NCI-H1092 (cell line): ENCODE data around the gene MRTFB.
A peak's percentile ranks its signal among the peaks of the same experiment; 100 is the strongest.
"Not testable (repeated sequence)": the region's sequence is repeated elsewhere in the genome, so short reads cannot be mapped to it uniquely, and the experiment has no call there.

Experiments
- DNase-seq: peaks from one replicate; lab custom pipeline; 2025; lab: John Stamatoyannopoulos, UW

The MRTFB gene

DNA sequence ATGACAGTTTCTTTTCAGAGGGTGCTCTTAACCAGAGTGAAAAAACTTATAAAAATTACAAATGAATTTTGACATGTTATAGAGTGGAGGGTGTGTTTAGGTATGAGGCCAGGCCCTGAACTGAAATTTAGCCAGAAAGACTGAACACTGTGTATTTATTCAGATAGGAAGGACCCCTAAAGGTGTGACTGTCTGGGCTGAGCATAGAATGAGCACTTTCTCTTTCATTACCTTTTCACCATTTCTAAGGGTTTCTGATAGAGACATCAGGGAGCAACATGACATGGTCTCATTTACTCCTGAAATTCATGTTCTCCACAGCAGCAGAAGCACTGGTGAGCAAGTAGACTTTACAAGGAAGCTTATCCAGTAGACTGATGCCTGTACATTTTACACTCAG, 32.9 kb downstream of the MRTFB start:
- DNase-seq: no peak

DNA sequence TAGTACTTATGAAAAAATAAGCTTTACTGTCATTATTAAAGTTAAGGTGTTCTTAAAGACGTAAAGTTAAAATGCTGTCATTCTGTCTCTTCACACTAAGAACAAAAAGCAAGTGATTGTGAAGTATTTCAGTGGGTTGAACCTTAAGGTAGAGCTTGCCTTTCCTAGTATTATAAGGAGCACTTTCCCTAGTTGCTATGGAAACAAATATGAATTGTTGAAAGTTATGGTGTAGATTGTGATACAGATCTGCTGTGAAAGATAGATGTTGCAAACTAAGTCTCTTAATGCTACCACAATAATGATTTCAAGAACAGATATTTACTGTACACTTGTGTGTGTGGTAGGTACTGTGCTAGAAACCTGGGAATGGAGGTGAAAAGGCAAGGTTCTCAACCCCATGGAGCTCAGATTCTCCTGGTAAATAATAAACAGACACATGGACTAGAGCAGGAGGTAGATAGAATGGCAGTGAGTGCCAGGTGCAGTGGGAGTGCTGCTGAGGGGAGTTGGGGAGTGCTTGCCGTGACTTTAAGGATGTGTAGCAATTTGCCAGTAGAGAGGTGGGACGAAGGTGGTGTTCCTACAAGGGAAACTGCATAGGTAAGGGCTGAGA, 34.7 kb downstream of the MRTFB start:
- DNase-seq: no peak

DNA sequence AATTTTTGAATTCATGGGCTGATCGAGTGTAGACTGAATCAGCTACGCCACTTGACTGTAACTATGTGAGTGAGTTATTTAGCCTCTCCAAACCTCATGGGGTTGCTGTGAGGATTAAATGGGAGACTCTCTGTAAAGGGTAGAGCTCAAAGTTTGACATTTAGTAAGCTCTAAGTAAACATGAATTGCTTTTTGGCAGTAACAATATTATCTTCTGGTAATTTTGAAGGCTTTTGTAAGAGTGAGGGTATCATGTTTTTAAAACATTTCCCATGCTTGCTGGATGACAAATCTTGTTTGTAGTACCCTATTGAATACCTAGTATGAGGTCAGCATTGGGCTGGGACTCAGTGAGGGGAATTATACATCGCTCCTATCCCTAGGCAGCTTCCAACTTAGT, 35.3 kb downstream of the MRTFB start:
- DNase-seq: no peak

DNA sequence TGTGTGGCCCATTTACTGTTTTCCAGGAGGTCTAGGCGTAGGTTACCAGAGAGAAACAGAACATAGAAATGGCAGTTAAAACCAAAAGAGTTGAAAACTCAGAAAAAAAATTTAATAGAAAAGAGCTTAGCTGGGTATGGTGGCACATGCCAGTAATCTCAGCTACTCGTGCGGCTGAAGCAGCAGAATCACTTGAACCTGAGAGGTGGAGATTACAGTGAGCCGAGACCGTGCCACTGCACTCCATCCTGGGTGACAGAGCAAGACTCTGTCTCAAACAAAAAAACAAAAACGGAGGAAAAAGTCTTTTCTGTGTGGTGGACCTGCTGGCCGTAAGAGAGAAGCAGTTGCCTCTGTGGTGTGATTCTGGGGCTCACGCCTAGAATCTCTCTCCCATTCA, 35.8 kb downstream of the MRTFB start:
- no peak for DNase-seq

DNA sequence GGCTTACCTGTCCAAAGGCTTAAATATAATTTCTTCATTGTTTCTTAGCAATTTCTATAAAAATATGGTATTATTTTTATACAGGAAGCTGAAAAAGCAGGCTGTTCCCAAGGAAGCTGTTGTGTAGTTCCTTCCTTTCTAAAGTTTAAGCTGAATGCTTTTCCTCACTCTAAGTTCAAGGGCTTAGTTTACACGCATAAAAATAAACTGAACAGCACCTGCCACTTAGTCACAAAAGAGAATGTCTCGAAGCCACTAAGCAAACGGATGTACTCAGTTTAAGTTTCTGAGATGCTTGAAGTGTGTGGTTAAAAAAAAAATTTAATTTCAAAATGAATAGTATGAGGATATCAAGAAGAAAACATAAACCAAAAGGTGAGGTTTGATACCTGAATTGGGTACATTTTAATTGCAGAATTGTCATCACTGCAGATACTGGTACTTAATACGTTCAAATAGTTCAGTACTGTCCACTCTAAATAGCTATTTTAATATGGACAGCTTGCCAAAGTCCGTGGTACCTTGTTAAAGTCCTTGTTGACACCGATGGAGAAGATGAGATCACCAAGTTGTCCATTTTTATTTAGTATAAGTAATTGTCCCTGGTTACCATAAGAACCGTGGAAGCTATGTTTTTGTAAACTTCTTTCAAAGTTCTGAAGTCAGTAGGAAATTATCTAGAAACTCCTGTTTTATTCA, 38.1 kb downstream of the MRTFB start:
- DNase-seq: no peak

DNA sequence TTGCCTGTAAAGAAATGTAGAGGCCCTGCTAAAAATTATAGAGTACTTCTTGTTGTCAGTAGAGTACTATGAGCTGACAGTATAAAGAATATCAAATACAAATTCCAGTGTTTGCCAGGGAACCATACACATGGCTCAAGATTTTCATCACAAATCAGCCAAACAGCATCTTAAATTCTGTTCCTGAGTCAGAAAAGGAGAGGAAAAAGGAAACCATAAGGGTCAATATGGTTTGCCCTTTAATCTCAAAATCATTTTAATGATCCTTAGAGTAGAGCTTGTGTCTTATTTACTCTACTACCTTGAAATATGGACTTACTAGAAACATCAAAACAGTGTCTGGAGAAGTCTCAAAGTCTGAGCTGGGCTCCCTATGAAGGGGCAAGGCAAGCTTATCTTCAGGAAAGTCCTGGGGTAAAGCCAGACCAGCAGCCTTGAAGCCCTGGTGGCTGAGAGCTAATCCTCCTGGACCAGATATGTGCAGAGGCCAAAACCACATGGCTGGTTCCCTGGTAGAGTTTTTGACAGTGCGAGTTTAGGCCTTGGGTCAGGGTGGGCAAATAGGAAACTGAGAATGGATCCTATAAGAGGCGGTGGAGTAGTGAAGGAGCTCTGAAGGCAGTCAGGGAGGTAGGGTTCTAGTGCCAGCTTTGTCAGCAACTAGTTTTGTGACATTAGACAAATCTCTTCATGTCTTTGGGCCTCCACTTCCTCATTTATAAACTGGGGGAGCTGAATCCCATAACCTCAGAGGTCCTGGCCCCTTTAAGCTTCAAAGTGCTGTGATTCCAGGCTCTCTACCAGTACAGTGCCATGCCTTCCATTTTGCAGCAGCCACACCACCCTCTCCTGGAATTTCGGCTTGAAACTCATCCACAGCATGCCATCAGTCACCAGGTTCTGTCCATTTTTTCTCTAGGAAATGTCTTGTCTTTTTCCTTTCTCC, 38.9 kb downstream of the MRTFB start:
- DNase-seq: no peak

DNA sequence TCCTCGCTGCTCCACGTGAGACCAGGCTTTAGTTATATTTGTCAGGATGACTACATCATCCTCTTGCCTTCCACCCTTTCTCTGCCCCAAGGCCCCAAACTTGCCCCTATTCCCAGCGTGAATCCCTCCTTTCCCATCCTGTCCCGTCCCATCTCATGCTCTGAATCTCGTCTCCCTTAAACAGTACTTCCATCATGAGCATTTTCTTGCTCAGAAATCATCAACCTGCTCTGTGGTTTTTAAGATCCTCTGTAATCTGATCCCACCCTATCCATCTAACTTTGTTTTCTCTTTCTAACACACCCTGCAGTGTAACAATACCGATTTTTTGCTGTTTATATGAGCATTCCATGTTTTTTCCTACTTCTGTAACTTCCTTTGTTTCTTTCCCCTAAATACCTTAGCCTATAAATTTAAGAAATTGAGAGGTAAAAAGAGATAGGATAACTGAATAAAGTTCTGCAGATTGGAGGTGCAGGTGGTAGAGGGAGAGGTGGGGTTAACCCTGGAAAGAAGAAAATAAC, 39.7 kb downstream of the MRTFB start:
- DNase-seq: no peak

DNA sequence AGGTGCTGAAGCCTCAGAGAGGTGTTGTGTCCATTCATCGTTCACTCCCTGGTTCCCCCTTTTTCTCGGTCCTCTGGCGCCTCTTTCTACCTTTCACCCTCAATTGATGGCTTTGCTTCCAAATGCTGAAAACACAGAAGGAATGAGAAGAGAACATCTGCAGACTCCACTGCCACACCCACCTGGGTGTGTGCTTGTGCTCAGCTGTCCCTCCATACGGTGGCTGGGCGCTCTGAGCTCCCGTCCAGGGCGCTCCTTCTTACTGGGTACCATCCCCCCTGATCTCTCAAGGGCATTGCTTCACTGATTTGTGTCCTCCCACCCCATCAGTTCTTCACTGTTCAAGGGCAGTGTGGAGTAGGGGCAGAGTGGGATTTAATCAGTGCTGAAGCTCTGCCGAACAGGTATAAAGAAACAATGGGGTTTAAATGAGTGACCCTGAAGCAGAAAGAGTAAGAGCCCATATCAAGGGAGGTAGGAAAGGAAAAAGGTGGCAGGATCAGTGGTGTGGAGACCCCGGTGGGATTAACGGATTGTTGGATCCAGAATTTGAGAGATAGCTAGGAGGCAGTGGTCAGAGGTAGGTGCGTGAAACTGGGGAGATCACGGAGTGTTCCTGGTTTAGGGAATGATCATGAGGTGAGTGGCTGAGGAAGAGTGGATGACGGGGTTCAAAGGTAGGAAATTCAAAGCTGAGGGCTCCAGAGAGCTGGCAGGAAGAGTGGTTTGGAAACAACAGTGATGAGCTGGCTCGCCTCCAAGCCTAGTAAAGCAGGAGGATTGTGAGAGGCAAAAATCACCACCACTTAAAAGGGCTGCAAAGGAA, 40.8 kb downstream of the MRTFB start:
- peak; percentile 14 for DNase-seq

DNA sequence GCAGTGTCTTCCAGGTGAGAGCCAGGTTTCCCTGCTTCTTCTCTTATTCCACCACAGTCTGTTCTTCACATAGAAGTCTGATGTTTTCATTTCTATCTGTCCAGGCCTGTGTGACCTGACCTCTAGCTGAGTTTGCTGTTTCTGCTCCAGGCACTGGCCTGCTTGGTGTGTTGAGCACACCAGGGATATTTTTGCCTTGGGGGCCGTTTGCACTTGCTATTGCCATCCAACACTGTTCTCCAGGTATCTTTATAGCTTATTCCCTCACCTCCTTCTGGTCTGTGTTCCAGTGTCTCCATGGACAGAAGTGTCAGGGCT, 41.4 kb downstream of the MRTFB start:
- DNase-seq: no peak

DNA sequence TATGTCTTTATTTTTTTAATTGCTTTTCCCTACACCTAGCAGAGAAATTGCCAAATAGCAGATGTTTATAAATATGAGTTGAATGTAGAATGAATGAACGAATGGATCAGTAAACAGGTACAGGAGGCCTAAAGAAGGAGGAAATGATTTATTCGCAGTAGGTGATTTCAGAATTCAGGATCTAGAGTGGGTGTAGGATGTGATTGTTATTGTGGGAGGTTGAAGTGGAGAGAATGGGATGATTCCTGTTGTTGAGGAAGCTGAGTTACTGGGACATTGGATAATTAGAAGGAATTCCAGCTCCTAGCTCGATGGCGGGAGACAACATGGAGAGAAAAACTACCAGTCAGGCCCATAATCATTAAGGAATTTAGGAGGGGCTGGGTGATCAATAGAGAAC, 42.2 kb downstream of the MRTFB start:
- DNase-seq: no peak

DNA sequence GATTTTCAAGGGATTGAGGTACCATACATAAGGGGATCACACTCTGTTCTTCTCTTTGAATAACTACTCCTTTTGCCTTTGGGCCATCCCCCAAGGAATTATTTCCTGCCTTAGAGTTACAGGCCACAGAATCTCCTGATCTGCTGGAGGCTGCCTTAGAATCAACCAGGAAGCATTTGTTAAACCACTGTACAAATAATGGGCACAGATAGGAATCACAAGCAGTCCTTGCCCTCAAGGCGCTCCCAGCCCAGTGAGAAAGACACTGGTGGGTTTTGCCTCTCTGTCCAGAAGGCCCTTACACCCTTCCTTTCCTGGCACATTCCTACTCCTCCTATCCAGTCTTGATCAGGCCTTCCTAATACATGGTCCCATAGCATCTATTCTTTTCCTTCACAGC, 45.9 kb downstream of the MRTFB start:
- no peak for DNase-seq

DNA sequence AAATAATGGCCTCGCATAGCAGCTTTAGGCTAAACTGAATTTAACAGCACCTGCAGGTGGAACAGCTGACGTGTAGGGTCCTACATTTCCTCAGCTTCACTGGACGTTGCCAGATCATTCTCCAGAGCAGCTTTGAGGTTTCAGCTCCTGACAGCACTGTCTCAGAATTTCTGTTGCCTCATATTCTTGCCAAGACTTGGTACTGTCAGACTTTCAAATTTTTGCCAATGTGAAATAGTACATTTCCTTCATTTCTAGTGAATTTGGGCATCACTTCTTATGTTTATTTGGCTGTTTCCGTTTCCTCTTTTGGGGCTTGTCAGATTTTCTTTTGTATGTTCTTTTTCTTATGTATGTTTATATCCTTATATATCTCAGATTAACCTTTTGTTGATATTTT, 48.7 kb downstream of the MRTFB start:
- DNase-seq: no peak

DNA sequence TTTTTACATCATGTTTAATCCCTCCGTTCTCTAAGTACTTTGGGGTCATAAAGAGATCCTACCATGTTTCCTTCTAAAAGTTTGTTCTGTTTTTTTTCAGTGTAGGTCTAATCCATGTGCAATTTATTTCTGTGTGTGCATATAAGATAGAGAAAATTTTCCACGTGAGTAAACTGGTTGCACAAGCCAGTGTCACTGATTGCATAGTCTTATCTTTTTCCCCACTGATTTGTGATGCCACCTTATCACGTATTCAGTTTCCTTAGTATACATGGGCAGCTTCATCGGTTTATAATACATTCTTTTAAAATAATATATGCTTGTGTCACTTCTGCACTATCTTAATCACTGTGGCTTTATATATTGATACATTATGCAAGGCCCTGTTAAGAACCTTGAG, 49.2 kb downstream of the MRTFB start:
- no peak for DNase-seq

DNA sequence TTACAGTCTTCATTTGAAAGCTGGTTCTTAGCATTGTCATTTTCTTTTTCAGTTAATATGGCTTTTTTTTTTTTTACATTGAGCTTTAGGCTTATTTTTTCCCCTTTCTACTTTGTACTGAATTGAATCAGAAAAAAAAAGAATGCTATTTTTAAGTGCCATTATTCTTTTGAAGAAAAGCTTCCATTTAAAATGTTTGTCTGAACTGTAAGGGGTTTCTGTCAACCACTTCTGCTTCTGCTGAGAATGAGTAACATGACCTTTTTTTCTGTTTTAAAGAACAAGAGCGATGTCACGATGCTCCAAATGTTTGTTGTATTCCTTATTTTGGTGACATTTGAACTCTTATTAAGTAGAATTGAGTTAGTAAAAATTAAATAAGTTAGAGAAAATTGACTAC, 50.0 kb downstream of the MRTFB start:
- no peak for DNase-seq

DNA sequence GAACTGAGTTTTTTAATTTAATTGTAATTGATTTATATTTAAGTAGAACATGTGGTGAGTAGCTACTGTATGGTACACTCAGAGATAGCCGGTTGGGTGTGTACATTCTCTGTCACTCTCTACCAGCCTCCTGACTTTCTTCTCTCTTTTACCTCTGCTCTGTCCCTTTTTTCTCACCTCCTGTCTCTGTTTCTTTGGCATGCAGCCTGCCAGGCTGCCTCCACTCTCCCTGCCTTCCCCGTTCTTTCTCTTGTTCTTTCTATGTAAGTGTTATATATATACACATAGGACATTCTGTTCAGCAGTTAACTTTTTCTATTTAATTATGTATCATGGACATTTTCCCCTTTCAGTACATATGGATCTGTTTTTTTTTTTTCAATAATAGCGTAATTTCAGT, 50.8 kb downstream of the MRTFB start:
- DNase-seq: no peak

DNA sequence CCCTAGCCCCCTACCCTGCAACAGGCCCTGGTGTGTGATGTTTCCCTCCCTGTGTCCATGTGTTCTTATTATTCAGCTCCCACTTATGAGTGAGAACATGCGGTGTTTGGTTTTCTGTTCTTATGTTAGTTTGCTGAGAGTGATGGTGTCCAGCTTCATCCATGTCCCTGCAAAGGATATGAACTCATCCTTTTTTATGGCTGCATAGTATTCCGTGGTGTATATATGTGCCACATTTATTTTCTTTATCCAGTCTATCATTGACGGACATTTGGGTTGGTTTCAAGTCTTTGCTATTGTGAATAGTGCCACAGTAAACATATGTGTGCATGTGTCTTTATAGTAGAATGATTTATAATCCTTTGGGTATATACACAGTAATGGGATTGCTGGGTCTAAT, 51.3 kb downstream of the MRTFB start:
- DNase-seq: not testable (repeated sequence)

DNA sequence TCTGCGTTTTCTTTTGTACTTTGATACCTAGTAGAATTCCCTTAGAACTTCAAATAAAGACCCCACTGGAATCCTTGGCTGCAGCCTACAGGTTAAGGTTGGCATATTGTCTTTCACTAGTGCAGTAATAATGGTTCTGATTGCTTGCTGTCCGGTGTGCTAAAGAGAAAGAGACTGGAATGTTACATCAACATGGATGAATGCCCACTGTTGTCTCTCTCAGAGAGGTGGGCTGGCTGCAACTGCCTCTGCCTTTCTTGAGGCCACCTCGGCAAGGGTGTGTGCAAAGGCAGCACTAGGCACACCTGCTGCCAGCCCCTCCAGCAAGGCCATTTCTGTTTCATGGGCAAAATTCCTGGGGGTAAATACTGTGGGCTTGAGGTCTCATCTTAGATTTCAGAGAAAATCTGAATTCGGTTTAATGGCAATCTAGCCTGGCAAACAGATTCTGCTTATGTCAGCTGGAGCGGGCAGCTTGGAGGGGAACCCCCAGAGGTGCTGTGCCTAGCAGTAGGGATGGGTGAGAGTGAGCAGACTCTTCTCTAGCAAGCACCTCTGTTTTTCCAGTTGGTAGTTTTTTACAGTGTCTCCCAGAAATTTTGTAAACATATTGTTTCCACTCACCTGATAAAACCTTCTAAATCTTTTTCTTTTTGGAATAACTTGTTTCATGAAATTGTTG, 54.0 kb downstream of the MRTFB start:
- DNase-seq: no peak

DNA sequence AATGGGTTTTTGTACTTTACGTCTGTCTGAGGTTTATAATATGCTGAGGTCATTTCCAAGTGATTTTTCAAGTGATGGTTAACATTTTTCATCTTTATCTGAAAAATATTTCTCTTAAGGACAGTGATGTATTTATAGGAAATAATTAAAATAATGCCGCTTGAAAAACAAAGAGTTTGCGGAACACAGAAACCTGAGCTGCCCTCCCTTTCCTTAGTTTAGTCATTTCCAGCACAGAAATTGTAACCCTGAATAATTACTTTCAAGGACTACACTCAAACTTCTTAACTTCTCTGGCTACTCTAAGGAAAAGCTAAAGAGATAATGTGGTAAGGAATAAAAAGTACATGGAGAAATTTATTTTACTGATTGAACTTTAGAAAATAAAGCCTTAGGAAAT, 54.6 kb downstream of the MRTFB start:
- DNase-seq: no peak

DNA sequence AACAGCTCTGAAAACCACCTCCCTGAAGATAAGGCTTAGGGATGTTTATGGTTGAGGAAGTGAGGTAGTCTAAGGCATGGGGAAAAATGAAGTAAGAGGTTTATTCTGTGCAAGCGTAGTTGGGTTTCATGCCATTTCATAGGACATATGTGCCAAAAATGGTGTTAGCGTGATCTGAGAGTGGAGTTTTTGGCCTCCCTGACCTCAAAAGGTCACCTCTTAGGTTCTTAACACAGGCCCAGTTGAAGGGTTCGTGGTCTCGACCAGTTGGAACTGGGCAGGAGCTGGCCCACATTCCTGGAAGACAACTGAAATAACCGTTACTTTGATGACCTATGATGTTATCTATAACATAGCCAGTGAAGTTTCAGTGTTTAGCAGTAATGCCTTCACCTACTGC, 57.0 kb downstream of the MRTFB start:
- DNase-seq: no peak

DNA sequence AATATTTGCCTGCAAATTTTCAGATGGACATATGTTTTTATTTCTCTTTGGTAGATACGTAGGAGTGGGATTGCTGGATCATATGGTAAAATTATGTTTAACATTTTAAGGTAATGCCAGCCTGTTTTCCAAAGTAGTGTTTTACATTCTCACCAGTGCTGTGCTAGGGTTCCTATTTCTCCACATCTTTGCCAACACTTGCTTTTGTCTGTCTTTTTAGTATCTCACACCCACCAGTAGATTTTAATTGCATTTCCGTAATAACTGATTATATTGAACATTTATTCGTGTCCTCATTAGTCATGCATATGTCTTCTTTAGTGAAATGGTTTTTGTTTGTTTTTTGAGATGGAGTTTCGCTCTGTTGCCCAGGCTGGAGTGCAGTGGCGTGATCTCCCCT, 58.4 kb downstream of the MRTFB start:
- DNase-seq: no peak
